Stimulated activated CD4-positive, alpha-beta T cell treated with anti-CD3 and anti-CD28 coated beads, Interleukin-1b, Interleukin-23, amount 100 ng/mL, for 1 hour (primary cell): ENCODE results near the gene SLC9A9.

Source experiments
- DNase-seq, 2 donors: peaks; one replicate each; pipeline ENCODE4 v3.0.0-alpha.2; 2020; ENCODE audit warnings: low read depth in 2 of 2

The SLC9A9 gene

GRCh38 chr3:143507735-143508580 is 340.3 kb downstream of the SLC9A9 start:
- DNase-seq: no peak

- no peak for DNase-seq
Measured at GRCh38 chr3:143506190-143506589, 342.1 kb downstream of the SLC9A9 start.

- no peak for DNase-seq
Measured at GRCh38 chr3:143503325-143503885, 344.9 kb downstream of the SLC9A9 start.

- DNase-seq: no peak
Measured at GRCh38 chr3:143502081-143502480, 346.2 kb downstream of the SLC9A9 start.

- DNase-seq: no peak
Measured at GRCh38 chr3:143497382-143497781, 350.9 kb downstream of the SLC9A9 start.

GRCh38 chr3:143496191-143496590 is 352.1 kb downstream of the SLC9A9 start:
- DNase-seq: no peak

- DNase-seq: no peak
Measured at GRCh38 chr3:143495527-143495926, 352.7 kb downstream of the SLC9A9 start.

- DNase-seq: no peak
Measured at GRCh38 chr3:143486611-143487010, 361.7 kb downstream of the SLC9A9 start.

GRCh38 chr3:143484846-143485512 is 363.3 kb downstream of the SLC9A9 start:
- DNase-seq: no peak

- DNase-seq: no peak
Measured at GRCh38 chr3:143483214-143483613, 365.1 kb downstream of the SLC9A9 start.

- no peak for DNase-seq
Measured at GRCh38 chr3:143482106-143483088, 365.9 kb downstream of the SLC9A9 start.

- no peak for DNase-seq
Measured at GRCh38 chr3:143480344-143480743, 367.9 kb downstream of the SLC9A9 start.

- no peak for DNase-seq
Measured at GRCh38 chr3:143479727-143480126, 368.5 kb downstream of the SLC9A9 start.

GRCh38 chr3:143478115-143478693 is 370.1 kb downstream of the SLC9A9 start:
- DNase-seq: no peak

GRCh38 chr3:143476965-143477640 is 371.2 kb downstream of the SLC9A9 start:
- DNase-seq: no peak

GRCh38 chr3:143475981-143476380 is 372.3 kb downstream of the SLC9A9 start:
- DNase-seq: no peak

GRCh38 chr3:143472731-143473523 is 375.3 kb downstream of the SLC9A9 start:
- no peak for DNase-seq

GRCh38 chr3:143471705-143472104 is 376.6 kb downstream of the SLC9A9 start:
- DNase-seq: no peak

GRCh38 chr3:143469159-143469558 is 379.1 kb downstream of the SLC9A9 start:
- no peak for DNase-seq

- DNase-seq: no peak
Measured at GRCh38 chr3:143465666-143466065, 382.6 kb downstream of the SLC9A9 start.
